Ectodermal cell (in vitro differentiated cells): ENCODE measurements around the gene WWP2.
"Not testable (repeated sequence)": the region's sequence is repeated elsewhere in the genome, so short reads cannot be mapped to it uniquely, and the experiment has no call there.

ENCODE experiments used
- H3K27ac ChIP-seq: 2 replicates; pipeline ENCODE4 v1.7.0; 2013; ENCODE audit warnings: mild to moderate bottlenecking, low read depth, low read length; ENCODE audit not compliant: insufficient read depth, poor library complexity, severe bottlenecking
- H3K27me3 ChIP-seq: 2 replicates; pipeline ENCODE4 v1.7.0; 2013; ENCODE audit warnings: mild to moderate bottlenecking, low read length; ENCODE audit not compliant: insufficient read depth, control insufficient read depth, poor library complexity, severe bottlenecking
- H3K36me3 ChIP-seq: one replicate; pipeline ENCODE4 v1.7.0; 2013; ENCODE audit warnings: low read length; ENCODE audit not compliant: control insufficient read depth, insufficient read depth
- H3K4me1 ChIP-seq: one replicate; pipeline ENCODE4 v1.7.0; 2013; ENCODE audit warnings: low read length; ENCODE audit not compliant: control insufficient read depth, insufficient read depth
- H3K4me3 ChIP-seq: 2 replicates; pipeline ENCODE4 v1.7.0; 2013; ENCODE audit warnings: low read depth, low read length, control low read depth; ENCODE audit not compliant: insufficient read depth
- H3K9me3 ChIP-seq: 2 replicates; pipeline ENCODE4 v1.7.0; 2013; ENCODE audit warnings: mild to moderate bottlenecking, low read length, moderate library complexity; ENCODE audit not compliant: control insufficient read depth
- WGBS, 2 experiments: methylation state at CpG; one replicate each; pipeline ENCODE4 v1.1.7; 2013; ENCODE audit warnings: missing lambda C conversion rate in 2 of 2; 5-methylcytosine and 5-hydroxymethylcytosine counted together

The WWP2 gene

DNA sequence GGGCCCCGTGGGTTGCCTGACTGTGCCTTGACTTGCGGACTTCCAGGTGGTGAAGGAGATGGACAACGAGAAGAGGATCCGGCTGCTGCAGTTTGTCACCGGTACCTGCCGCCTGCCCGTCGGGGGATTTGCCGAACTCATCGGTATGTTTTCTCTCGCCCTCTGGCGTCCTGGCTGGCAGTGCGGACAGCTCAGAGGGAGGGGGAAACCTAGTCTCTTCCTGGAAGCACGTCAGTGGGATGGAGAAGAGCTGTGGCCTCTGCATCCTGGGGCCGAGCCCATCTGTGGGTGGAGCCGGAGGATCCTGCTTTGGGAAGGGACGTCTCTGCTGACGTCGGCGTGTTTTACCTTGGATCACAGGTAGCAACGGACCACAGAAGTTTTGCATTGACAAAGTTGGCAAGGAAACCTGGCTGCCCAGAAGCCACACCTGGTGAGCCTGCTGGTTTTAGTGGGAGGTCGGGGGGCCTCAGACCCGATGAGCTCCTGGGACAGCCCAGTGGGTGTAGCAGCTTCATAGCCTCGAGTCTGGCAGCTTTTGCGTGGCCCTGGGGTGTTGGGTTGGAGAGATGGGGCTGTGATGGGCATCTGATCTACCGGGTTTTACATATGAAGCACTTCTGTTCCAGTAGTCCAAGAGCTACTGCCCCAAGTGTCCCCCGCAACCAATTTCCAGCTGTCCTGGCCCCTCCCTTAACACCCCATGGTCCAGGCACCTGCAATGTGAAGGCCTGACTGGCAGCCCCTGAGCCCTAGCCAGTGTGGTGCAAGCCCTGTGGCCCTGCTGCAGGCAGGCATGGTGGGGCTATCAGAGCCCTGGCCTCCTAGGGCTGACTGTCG, 177.1 kb downstream of the WWP2 start:
- Histone ChIP-seq H3K4me3 (no peak overlapping the region), H3K36me3 (peaks cover 6% of the 10 kb centered on the region)
- 94% methylated on average over 28 of the region's 28 CpGs for WGBS, 2 experiments

DNA sequence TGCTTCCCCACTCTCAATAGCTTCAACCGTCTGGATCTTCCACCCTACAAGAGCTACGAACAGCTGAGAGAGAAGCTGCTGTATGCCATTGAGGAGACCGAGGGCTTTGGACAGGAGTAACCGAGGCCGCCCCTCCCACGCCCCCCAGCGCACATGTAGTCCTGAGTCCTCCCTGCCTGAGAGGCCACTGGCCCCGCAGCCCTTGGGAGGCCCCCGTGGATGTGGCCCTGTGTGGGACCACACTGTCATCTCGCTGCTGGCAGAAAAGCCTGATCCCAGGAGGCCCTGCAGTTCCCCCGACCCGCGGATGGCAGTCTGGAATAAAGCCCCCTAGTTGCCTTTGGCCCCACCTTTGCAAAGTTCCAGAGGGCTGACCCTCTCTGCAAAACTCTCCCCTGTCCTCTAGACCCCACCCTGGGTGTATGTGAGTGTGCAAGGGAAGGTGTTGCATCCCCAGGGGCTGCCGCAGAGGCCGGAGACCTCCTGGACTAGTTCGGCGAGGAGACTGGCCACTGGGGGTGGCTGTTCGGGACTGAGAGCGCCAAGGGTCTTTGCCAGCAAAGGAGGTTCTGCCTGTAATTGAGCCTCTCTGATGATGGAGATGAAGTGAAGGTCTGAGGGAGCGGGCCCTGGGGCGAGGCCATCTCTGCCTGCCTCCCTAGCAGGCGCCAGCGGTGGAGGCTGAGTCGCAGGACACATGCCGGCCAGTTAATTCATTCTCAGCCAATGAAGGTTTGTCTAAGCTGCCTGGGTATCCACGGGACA, 177.9 kb downstream of the WWP2 start:
- H3K27ac ChIP-seq = no peak overlapping the region
- H3K4me1 ChIP-seq = no peaks in the 10 kb centered on the region
- peaks cover 6% of the 10 kb centered on the region for H3K36me3 ChIP-seq
- H3K9me3 ChIP-seq = no peaks in the 10 kb centered on the region
- 95 to 96% methylated on average over 26 of the region's 26 CpGs for WGBS, 2 experiments
- no peaks in the 10 kb centered on the region for H3K27me3 ChIP-seq
- H3K4me3 ChIP-seq = no peak overlapping the region

More for the DNA sequence above, 177.1 kb downstream of the WWP2 start:
- Histone ChIP-seq H3K9me3 (no peaks in the 10 kb centered on the region), H3K27ac (no peak overlapping the region), H3K4me1 (no peaks in the 10 kb centered on the region), H3K27me3 (no peaks in the 10 kb centered on the region)

DNA sequence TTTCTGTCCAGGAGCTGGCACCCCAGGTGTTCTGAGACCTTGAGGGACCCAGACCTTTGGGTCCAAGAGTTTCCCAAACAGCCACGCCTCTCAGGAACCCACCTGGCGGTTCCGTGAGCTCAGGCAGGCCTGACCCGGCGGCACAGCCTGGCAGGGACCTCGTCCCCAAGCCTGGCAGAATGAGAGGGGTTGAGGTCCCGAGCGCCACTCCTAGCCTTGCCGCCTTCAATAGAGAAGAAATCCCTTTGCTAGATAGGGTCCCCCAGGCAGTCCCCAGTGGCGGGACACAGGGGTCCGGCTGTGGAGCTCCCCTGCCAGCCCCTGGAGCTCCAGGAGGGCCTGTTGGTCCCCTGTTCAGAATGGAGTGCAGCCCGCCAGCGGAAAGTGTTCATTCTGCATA, 178.5 kb downstream of the WWP2 start:
- H3K36me3 ChIP-seq = peaks cover 6% of the 10 kb centered on the region
- H3K27me3 ChIP-seq = no peaks in the 10 kb centered on the region
- 95 to 96% methylated on average over 13 of the region's 13 CpGs for WGBS, 2 experiments
- H3K4me3 ChIP-seq = no peak overlapping the region
- H3K4me1 ChIP-seq = no peaks in the 10 kb centered on the region
- no peak overlapping the region for H3K27ac ChIP-seq
- no peaks in the 10 kb centered on the region for H3K9me3 ChIP-seq

DNA sequence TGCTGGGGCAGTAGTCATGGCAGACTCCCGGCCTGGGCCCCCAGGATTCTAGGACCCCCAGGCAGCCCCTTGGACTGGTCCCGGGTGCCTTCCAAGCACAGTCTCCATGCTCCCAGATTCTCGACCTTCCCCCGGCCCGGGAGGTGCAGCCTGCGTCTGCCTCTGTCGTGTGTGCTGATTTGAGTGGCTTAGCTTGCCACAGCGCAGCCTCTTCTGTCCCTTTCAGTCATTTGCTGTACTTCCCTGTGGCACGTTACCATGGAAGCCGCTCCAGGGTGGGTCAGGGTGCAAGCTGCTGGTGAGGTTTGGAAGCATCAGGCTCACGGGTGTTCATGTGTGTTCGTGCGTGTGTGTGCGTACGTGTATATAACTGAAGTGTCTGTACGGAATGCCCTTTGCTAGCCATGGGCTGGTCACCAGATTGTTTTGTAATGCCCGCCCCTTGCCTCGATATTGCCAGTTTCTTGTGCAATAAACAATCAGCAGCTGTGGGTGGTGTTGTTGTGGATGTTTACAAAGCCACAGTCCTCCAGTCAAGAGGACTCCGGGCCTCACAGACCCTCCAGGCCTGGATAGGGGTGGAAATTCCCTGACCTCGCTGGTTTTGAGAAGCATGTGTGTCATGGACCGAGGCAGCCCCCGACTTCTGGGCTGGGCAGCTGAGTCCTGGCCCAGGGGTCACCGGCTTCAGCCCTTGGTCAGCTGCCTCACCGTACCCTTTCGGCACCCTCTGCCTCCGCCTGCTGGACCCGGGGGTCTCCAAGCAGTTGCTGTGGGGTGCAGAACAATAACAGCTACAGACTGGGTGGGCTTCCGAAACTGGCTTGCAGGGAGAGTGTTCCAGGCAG, 179.3 kb downstream of the WWP2 start:
- no peaks in the 10 kb centered on the region for H3K27me3 ChIP-seq
- H3K27ac ChIP-seq = no peak overlapping the region
- 95% methylated on average over 28 of the region's 28 CpGs for WGBS, 2 experiments
- no peaks in the 10 kb centered on the region for H3K4me1 ChIP-seq
- no peaks in the 10 kb centered on the region for H3K9me3 ChIP-seq
- no peak overlapping the region for H3K4me3 ChIP-seq
- peaks cover 6% of the 10 kb centered on the region for H3K36me3 ChIP-seq

DNA sequence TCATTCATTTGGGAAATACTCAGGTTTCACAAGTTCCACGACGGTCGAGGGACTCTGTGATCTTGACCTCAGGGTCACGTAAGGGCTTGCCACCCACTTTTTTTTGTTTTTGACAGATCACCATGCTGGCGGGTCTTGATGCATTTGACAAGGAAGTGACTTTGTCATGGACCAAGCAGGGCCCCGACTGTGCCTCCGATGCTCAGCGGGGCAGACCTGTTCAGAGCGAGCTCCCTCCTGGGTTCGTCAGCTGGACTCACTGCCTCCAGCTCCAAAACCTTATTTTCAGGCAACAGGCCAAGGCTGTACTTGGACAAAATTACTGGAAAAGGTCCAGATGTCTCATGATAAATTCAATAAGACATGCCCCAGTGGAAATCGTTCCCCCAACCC, 180.0 kb downstream of the WWP2 start:
- Histone ChIP-seq H3K4me1 (no peaks in the 10 kb centered on the region), H3K36me3 (peaks cover 6% of the 10 kb centered on the region), H3K4me3 (no peak overlapping the region), H3K9me3 (no peaks in the 10 kb centered on the region), H3K27ac (no peak overlapping the region), H3K27me3 (no peaks in the 10 kb centered on the region)
- WGBS, 2 experiments = 90 to 92% methylated on average over 11 of the region's 11 CpGs

DNA sequence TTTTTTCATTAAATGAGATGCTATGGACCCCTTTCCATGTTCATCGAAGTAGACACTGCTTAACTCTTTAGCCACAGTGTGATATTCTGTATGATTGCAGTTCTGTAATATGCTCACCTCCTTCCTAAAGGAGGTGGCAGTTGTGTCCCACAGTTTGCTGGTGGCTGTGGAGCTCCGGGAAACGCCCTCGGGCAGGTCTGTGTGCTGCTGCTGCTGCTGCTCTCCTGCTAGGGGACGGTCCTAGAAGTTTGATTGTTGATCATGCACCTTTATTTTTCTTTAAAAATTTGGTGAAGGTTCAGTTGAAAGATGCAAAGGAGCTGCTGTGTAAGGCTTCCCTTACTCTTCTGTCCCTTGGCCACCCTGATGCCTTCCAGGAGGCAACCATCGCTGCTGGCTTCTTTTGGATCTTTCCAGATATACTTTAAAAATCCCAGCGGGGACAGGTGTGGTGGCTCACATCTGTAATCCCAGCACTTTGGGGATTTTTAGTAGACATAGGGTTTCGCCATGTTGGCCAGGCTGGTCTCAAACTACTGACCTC, 180.6 kb downstream of the WWP2 start:
- no peaks in the 10 kb centered on the region for H3K4me1 ChIP-seq
- WGBS, 2 experiments = 86 to 88% methylated on average over 8 of the region's 8 CpGs
- H3K27ac ChIP-seq = no peak overlapping the region
- no peaks in the 10 kb centered on the region for H3K9me3 ChIP-seq
- no peaks in the 10 kb centered on the region for H3K27me3 ChIP-seq
- H3K36me3 ChIP-seq = peaks cover 4% of the 10 kb centered on the region
- H3K4me3 ChIP-seq = no peak overlapping the region

DNA sequence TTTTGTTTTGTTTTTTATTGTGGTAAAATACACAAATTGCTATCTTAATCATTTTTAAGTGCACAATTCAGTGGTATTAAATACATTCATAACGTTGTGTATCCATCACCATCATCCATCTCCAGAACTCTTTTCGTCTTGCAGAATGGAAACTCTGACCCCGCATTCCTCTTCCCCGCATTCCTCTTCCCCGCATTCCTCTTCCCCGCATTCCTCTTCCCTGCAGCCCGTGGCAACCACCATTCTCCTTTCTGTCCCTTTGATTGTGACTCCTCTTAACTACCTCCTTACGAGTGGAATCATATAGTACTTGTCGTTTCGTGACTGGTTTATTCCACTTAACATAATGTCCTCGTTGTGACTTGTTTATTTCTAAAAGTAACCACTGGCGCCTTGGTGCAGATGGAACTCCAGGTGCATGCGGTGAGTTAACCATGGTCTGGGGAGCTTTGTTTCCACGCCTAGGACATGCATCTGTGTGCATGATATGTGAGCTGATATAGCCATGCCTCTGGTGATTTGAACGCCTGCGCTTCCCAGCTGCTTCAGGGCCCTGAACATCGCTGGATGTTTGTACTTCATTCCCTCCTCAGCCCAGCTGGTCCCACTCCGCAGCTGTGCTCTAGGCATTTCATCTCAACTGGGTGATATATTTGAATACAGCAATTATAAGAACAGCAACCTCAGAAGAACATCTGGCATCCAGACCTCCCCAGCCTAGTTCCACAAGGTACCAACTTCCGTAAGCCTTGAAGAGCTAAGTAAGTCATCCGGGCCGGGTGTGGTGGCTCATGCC, 181.3 kb downstream of the WWP2 start:
- not testable (repeated sequence) for H3K27me3 ChIP-seq, H3K4me3 ChIP-seq, H3K36me3 ChIP-seq, H3K9me3 ChIP-seq, H3K27ac ChIP-seq, H3K4me1 ChIP-seq
- WGBS, 2 experiments = 87 to 92% methylated on average over 13 of the region's 21 CpGs

DNA sequence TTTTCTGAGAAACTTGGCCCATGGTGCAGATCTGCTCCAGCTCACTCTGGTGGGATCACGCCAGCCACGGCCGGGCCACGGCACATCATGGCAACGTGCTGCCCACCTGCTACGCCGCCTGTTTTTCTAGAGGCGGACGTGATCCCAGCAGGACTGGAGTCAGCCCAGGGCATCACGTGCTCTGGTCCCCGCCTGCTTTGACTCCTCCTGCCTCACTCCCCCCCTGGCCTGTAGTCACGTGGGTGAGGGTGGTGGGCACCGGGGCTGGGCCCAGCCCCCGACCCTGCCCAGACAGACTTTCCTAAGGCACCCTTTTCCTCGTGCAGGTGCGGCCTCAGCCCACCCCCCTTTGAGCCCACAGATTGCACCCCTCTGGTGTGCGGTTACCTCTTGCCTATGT, 188.3 kb downstream of the WWP2 start:
- not testable (repeated sequence) for H3K4me1 ChIP-seq, H3K9me3 ChIP-seq, H3K4me3 ChIP-seq, H3K27me3 ChIP-seq, H3K36me3 ChIP-seq, H3K27ac ChIP-seq
- WGBS, 2 experiments = no CpG with 5 or more reads among the region's 17 CpGs

DNA sequence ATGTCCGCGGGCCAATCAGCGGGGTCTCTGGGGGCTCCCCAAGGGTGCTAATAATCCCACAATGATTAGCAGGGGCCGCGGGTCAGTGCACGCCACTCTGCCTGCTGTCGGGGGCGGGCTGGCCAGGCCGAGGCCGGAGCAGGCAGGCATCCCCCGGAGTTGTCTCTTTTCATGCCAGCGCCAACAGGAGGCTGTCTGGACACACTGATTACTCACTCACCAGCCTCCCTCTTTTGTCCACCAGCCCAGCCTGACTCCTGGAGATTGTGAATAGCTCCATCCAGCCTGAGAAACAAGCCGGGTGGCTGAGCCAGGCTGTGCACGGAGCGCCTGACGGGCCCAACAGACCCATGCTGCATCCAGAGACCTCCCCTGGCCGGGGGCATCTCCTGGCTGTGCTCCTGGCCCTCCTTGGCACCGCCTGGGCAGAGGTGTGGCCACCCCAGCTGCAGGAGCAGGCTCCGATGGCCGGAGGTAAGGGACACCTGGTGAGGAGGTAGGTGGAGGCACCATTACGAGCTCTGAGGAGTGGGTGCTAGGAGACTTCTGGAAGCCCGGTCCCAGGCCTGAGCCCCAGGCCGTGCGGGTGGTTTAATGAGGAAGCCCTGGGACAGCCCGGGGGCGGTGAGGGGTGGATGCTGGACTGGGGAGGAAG, 189.0 kb downstream of the WWP2 start, which contains the start of gene CLEC18A:
CLEC18A (plus strand) TSS at position 318 of the 655 bp plus-strand sequence; CDS start at position 351, 33 bp downstream.
- H3K27me3 ChIP-seq, H3K4me1 ChIP-seq, H3K27ac ChIP-seq, H3K4me3 ChIP-seq, H3K36me3 ChIP-seq, H3K9me3 ChIP-seq: not testable (repeated sequence)
- 63 to 74% methylated on average over 3 to 5 of the region's 26 CpGs for WGBS, 2 experiments
